Right cardiac atrium (tissue), 5 donors: ENCODE measurements around the gene SLC16A8. TPM values are rescaled to one million over a fixed set of nuclear protein-coding genes. Genes with fewer than 3 reads are reported as not detected.

Experiments used
- ATAC-seq, 2 donors: fragments of 200-7000 bp; cut with Tn5 transposase; one replicate each; pipeline versions ENCODE4 v1.8.0 to v1.9.1; 2020; ENCODE audit warnings: moderate library complexity in 2 of 2, mild to moderate bottlenecking in 1 of 2
- DNase-seq, 3 donors: peaks; one replicate each; pipeline ENCODE4 v3.0.0-alpha.2; 2020
- H3K27ac ChIP-seq: one replicate; pipeline ENCODE4 v1.5.1; 2013; ENCODE audit warnings: mild to moderate bottlenecking, low read length, control low read depth, moderate library complexity
- H3K27me3 ChIP-seq: one replicate; pipeline ENCODE4 v1.6.1; 2013; ENCODE audit not compliant: control insufficient read depth, insufficient read depth
- H3K4me1 ChIP-seq: one replicate; pipeline ENCODE4 v1.6.1; 2013; ENCODE audit warnings: low read length; ENCODE audit not compliant: control insufficient read depth, insufficient read depth
- H3K4me3 ChIP-seq: one replicate; pipeline ENCODE4 v1.5.1; 2013; ENCODE audit warnings: low read length, control low read depth
- H3K9me3 ChIP-seq: one replicate; pipeline ENCODE4 v1.6.1; 2013; ENCODE audit warnings: low read length; ENCODE audit not compliant: control insufficient read depth
- WGBS: extraction: QIAGEN DNeasy Blood & Tissue Kit; methylation state at CpG from one replicate; pipeline ENCODE4 v1.1.7; 2013; 5-methylcytosine and 5-hydroxymethylcytosine counted together
- intact Hi-C, 4 donors: fragments of 100-400 bp; cut with DNase I; formaldehyde crosslinking; loops; one replicate each; pipeline versions ENCODE4 v1.11.0 to v1.14.0; 2022 to 2023
- polyA plus RNA-seq: library from polyadenylated mRNA; stranded (reverse); fragments of 200-250 nt; gene quantifications from one replicate; pipeline ENCODE4 v1.2.3, GENCODE V29; 2013
- total RNA-seq, 4 donors: library from RNA; stranded (reverse); fragmentation: NEBNext Ultra II Directional; extraction: Animal tissue kit (Norgen Biotek cat#: 25700); gene quantifications; one replicate each; pipeline ENCODE4 v1.2.1, GENCODE V29; 2021
- donor health status: healthy with polysubstance abuse.
- donor health status: DM: no; HTN: yes; CAD: no.
- donor health status: DM: no; HTN: no; CAD: no.
- donor health status: DM: no; HTN: yes; CAD: no; lungs with severe emphysema.
- donor health status: DM: yes; HTN: yes; CAD: no.

The SLC16A8 gene
- total and polyA plus RNA-seq, 5 donors = 0.41 to 0.68 (median 0.60) TPM; not detected in 1

DNA sequence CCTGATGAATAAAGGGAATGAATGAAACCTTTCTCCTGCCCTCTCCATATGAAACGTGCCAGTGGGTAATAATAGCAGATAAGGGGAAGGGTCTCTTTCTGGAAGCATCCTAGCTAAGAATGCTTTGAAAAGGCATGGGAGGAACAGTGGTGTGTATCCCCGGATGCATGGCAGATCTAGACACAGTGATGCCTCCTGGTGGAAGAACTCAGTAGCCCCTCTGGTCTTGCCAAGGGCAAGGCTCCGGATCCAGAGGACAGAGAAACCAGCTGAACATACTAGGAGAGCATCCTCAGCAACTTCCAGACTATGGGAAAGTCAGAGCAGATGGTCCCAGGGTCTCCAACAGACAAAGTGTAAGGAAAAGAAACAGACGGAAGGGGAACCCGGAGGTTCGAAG is 20.1 kb upstream of the SLC16A8 start:
- Histone ChIP-seq H3K27me3 (no peaks in the 10 kb centered on the region), H3K9me3 (no peaks in the 10 kb centered on the region), H3K4me1 (no peaks in the 10 kb centered on the region), H3K27ac (no peak overlapping the region), H3K4me3 (no peak overlapping the region)
- 79% methylated on average over 6 of the region's 6 CpGs for WGBS
- ATAC-seq = no peak
- intact Hi-C loops = no loop called here
- DNase-seq = no peak

DNA sequence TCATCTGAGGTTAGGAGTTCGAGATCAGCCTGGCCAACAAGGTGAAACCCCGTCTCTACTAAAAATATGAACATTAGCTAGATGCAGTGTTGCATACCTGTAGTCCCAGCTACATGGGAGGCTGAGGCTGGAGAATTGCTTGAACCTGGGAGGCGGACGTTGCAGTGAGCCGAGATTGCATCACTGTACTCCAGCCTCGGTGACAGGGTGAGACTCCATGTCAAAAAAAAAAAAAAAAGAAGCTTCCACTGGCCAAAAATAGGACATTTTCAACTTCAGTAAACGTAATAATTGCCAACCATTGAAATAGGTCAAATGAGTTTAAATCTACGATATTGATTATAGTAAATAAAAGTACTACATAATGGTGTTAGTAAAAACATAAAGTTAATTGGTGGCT is 19.7 kb upstream of the SLC16A8 start:
- H3K4me3 ChIP-seq = no peak overlapping the region
- no peak overlapping the region for H3K27ac ChIP-seq
- intact Hi-C loops = no loop called here
- H3K9me3 ChIP-seq = no peaks in the 10 kb centered on the region
- no peak for DNase-seq
- H3K4me1 ChIP-seq = no peaks in the 10 kb centered on the region
- WGBS = 66% methylated on average over 8 of the region's 8 CpGs
- no peaks in the 10 kb centered on the region for H3K27me3 ChIP-seq
- ATAC-seq = no peak

DNA sequence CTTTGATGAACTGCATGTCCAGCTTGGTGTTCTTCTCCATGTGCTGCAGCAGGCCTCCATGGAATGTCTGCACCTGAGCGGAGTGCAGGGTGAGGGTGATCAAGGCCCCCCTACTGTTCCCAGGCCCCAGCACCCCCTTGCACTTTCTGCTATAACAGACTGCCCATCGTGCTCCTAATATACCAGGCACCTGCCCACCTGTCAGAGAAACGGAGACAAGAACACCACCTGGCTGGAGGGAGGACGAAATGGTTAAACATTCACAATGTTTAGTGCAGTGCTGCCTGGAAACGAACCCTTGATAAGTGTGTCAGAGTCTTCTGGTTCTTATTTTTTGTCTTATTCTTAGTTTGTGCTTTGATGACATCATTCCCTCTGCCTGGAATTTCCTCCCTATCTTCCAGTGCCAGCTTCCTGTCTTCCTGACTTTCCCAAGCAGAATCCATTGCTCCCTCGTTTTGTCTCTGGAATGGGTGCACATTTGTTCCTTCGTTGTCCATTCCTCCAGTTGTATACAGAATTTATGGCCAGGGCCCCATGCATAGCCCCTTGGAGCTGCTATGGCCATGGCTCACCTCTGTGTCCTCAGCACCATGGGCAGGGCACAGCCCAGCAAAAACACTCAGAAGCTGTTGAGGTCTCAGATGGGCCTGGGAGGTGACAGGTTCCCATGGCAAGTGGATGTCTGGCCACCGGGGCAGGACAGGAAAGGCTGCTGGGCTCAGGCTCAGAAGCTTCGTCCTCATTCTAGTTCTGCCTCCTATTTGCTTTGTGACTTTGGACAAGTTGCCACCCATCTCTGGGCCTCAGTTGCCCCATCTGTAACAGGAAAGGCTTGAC is 14.6 kb upstream of the SLC16A8 start:
- H3K27ac ChIP-seq = no peak overlapping the region
- 53% methylated on average over 9 of the region's 9 CpGs for WGBS
- no peaks in the 10 kb centered on the region for H3K27me3 ChIP-seq
- intact Hi-C loops = no loop called here
- DNase-seq = peak in 1 of 3 donors; percentile 18
- no peaks in the 10 kb centered on the region for H3K4me1 ChIP-seq
- H3K4me3 ChIP-seq = no peak overlapping the region
- peak in 1 of 2 donors; percentile 65 for ATAC-seq
- H3K9me3 ChIP-seq = no peaks in the 10 kb centered on the region

DNA sequence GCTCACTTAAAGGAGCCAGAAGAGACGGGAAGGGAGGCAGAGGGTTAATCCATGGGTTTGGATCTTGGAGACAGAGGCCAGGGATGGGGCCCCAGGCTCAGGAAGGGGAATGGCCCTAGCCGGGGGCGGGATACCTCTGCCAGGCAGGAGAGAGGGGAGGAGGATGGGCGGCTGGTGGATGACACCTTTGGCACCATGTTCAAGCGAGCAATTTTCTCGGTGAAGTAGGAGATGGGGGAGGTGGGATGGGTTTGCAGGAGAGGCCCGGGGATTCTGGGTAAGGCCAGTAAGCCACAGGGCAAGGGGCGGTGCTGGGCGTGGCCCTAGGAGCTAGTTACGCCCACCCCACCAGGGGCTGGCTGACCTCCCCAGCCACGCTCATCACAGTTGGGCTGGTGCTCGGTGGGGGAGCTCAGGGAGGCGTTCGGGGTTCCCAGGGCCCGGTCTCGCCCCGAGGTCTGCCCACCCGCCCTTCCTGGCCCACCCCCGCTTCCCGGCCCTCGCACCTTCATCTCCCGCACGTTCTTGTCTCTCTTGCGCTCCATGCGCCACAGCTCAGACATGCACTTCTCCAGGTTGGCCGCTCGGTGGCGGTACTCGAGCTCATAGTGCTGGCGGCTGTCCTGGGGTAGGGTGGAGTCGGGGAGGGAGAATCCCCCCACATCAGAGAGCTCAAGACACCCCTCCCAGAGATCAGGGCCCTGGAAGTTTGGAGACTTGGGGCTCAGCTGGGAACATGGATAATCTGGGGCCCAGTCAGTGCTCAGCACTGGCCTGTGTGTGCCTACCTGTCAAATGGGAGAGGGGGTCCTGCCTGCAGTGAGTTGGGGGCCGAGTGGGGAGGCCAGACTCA is 13.8 kb upstream of the SLC16A8 start:
- Histone ChIP-seq H3K4me3 (no peak overlapping the region), H3K9me3 (no peaks in the 10 kb centered on the region), H3K27me3 (no peaks in the 10 kb centered on the region), H3K4me1 (no peaks in the 10 kb centered on the region), H3K27ac (no peak overlapping the region)
- ATAC-seq (peak; percentile 38 to 51), DNase-seq (peak in 2 of 3 donors; percentile 55 to 56)
- WGBS = 38% methylated on average over 30 of the region's 32 CpGs
- intact Hi-C loops = no loop called here

DNA sequence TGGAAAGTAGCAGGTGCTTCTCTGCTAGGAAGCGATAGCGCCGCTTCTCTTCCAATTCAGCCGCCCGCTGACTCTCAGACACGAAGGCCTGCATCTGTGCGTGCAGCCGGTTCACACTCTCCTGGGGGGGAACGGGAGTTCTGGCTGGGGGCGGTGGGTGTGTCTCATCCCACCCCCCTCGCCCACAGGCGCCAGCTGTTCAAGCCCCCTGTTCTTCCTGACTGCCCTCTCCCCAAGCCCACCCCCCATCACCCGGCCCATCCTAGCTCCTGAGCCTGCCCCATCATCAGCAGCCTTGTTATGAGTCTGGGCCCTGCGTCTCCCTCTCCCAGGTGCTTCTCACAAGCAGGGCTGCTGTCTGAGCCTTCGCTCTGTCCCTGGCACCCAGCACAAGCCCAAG is 13.1 kb upstream of the SLC16A8 start:
- Histone ChIP-seq H3K27me3 (no peaks in the 10 kb centered on the region), H3K9me3 (no peaks in the 10 kb centered on the region), H3K27ac (no peak overlapping the region), H3K4me1 (no peaks in the 10 kb centered on the region), H3K4me3 (no peak overlapping the region)
- 77% methylated on average over 15 of the region's 15 CpGs for WGBS
- peak in 1 of 2 donors; percentile 6 for ATAC-seq
- intact Hi-C loops = no loop called here
- DNase-seq = peak in 2 of 3 donors; percentile 20 to 28

DNA sequence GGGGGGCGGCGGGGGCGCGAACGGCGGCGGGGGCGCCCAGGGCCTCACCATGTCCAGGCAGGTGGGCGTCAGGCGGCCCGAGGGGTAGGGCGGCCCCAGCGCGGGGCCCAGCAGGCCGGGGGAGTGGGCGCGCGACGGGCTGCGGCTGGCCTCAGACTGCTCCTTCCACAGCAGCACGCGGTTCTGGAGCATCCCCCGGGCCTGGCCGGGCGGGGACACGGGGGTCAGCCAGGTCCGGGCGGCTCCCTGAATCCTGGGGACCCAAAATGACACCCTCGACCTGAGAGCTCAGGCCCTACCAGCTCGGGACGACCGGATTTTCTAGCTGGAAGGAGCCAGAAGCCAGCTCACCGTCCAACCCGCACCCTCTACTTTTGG is 5.5 kb upstream of the SLC16A8 start:
- H3K4me3 ChIP-seq = peak overlapping the region; percentile 30
- no peak overlapping the region for H3K27ac ChIP-seq
- no peaks in the 10 kb centered on the region for H3K4me1 ChIP-seq
- DNase-seq (peak in 2 of 3 donors; percentile 36 to 59), ATAC-seq (peak; percentile 6)
- H3K9me3 ChIP-seq = no peaks in the 10 kb centered on the region
- intact Hi-C loops = no loop called here
- 22% methylated on average over 34 of the region's 34 CpGs for WGBS
- no peaks in the 10 kb centered on the region for H3K27me3 ChIP-seq

DNA sequence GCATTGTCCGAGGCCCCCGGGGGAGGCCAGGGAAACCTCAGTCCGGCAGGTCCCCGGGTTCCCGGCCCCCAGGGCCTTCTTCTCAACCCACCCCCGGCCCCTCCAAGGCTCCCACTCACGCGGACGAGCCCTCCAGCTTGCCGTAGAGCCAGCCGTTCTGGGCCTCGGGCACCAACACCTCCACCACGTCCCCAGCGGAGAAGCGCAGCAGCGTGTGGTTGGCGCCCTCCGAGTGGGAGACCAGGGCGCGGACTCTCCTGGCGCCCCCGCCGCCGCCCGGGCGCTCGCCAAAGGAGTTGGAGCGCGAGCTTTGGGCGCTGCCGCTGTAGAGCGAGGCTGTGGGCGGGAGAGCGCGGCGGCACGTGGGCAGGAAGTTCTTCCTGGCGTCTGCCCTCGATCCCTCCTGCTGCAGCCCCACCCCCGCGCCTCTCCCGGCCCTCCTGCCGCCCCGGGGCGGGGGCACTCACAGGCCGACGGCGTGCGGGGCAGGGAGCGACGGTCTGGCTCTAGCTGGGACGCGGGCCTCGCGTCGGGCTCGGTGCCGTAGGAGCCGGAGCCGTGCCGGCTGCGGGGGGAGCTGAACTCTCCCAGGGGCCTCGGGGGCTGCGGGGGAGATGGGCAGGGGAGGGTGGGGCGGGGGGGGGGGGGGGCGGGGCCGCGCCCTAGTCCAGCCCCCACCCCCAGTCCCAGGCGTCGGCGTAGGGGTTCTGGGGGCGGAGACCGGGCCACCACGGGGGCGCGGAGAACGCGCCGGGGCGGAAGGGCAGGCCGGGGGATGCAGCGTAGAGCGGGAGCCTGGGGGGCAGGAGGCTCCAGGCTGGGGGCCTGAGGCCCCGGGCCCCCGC is 4.9 kb upstream of the SLC16A8 start:
- WGBS = 16% methylated on average over 84 of the region's 85 CpGs
- peak; percentile 53 to 76 (median 73) for DNase-seq

DNA sequence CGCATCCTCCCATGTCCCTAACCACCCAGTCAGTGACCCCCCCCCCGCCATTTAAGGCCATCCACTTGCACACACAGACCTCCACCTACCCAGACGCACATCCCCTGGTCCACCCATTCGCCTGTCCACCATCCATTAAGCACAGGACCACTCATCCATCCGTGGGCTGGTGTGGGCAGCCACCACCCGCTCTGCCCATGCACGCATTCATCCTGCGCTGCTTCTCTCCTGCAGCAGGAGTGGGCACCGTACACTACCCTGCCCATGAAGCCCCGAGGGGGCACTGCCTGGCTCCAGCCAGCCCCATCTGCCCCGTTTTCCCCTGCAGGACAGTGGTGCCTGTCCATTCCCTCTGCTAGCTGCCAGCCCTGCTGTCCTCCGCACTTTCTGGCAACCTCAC is 3.9 kb upstream of the SLC16A8 start:
- 92% methylated on average over 12 of the region's 12 CpGs for WGBS
- H3K27me3 ChIP-seq = no peaks in the 10 kb centered on the region

More for the DNA sequence above, 4.9 kb upstream of the SLC16A8 start:
- intact Hi-C loops = no loop called here
- Histone ChIP-seq H3K27me3 (no peaks in the 10 kb centered on the region), H3K9me3 (no peaks in the 10 kb centered on the region), H3K4me1 (no peaks in the 10 kb centered on the region), H3K27ac (no peak overlapping the region), H3K4me3 (peak overlapping the region; percentile 30)
- peak; percentile 53 to 70 for ATAC-seq

DNA sequence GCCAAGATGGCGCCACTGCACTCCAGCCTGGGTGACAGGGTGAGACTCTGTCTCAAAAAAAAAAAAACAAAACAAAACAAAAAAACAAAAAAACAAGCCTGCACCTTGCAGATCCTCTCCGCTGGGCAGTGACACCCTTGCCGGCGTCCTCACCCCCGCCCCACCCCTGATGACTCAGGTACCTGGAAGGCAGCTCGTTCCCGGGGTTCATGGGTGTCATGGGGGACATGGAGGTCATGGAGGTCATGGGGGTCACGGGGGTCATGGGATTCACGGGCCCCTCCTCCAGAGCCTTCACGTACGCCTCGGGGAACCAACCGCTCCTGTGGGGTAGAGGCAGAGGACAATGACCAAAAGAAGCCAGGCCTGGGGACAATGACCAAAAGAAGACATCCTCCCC is 3.0 kb upstream of the SLC16A8 start:
- Histone ChIP-seq H3K27ac (no peak overlapping the region), H3K9me3 (no peaks in the 10 kb centered on the region), H3K27me3 (no peaks in the 10 kb centered on the region), H3K4me1 (no peaks in the 10 kb centered on the region), H3K4me3 (no peak overlapping the region)
- DNase-seq = peak in 2 of 3 donors; percentile 18 to 58
- no peak for ATAC-seq
- 92% methylated on average over 13 of the region's 13 CpGs for WGBS
- intact Hi-C loops = no loop called here

More for the DNA sequence above, 3.9 kb upstream of the SLC16A8 start:
- ATAC-seq (no peak), DNase-seq (peak in 1 of 3 donors; percentile 21)
- Histone ChIP-seq H3K9me3 (no peaks in the 10 kb centered on the region), H3K27ac (no peak overlapping the region), H3K4me1 (no peaks in the 10 kb centered on the region), H3K4me3 (no peak overlapping the region)
- intact Hi-C loops = no loop called here

DNA sequence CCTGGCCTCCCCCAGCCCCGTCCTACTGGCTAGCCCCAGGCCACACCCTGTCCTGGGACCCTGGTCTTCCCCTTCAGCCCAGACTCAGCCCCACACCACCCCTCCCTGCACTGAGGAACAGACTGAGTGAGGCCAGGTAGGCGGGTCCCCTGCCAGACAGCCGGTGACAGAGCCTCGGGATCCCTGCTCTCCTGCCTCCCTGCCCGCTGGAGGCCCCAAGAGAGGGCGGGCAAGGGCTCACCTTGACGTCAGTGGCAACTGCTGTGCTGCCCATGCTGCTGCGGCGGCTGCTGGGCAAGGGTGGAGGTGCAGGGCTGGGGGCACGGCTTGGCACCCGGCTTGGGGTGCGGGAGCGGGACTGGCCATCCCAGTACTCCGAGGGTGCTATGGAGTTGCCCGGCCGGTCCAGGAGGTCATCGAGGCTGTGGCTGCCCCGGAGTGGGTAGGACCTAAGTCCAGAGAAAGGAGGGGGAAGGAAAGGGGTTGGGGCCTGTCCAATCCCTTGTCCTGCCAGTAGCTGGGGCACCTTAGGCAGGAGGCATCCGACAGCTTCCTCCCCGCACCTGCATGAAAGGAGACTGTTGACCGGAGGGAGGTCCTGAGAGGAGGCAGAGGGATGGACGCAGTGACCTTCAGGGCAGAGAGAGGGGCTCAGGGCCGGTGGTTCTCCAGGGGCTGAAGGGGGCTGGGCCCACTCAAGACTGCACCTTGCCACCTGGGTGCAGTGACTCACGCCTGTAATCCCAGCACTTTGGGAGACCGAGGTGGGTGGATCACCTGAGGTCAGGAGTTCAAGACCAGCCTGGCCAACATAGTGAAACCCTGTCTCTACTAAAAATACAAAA is 2.2 kb upstream of the SLC16A8 start:
- intact Hi-C loops = no loop called here
- Histone ChIP-seq H3K4me1 (no peaks in the 10 kb centered on the region), H3K27me3 (no peaks in the 10 kb centered on the region), H3K9me3 (no peaks in the 10 kb centered on the region), H3K27ac (no peak overlapping the region), H3K4me3 (no peak overlapping the region)
- no peak for ATAC-seq
- WGBS = 89% methylated on average over 21 of the region's 25 CpGs
- DNase-seq = peak in 2 of 3 donors; percentile 41 to 52
